ENCODE data around the gene IL1RAPL1. TPM values are rescaled to one million over a fixed set of nuclear protein-coding genes. Genes with fewer than 3 reads are reported as not detected.

The IL1RAPL1 gene
- total RNA-seq, 1 donor = 1.3 TPM

GRCh38 chrX:29231800-29232199, 644.6 kb downstream of the IL1RAPL1 start:
- H3K4me3 ChIP-seq (ENCODE audit: low read depth, low read length) = no peak overlapping the region
- no peak for DNase-seq (ENCODE audit: low read depth)
- TF ChIP-seq CTCF (IDR thresholded peaks at IDR 0.05; ENCODE audit: insufficient read depth, low read depth, low read length) = peak; percentile 21

GRCh38 chrX:29233592-29234183, 646.4 kb downstream of the IL1RAPL1 start:
- no peak overlapping the region for H3K4me3 ChIP-seq (ENCODE audit: low read depth, low read length)
- no peak for DNase-seq (ENCODE audit: low read depth)
- no peak for TF ChIP-seq CTCF (IDR thresholded peaks at IDR 0.05; ENCODE audit: insufficient read depth, low read depth, low read length)

- H3K4me3 ChIP-seq (ENCODE audit: low read depth, low read length) = no peak overlapping the region
- no peak for DNase-seq (ENCODE audit: low read depth)
- TF ChIP-seq CTCF (IDR thresholded peaks at IDR 0.05; ENCODE audit: insufficient read depth, low read depth, low read length) = no peak
Measured at GRCh38 chrX:29237972-29238371, 650.7 kb downstream of the IL1RAPL1 start.

- no peak overlapping the region for H3K4me3 ChIP-seq (ENCODE audit: low read depth, low read length)
- DNase-seq (ENCODE audit: low read depth) = peak; percentile 6
- TF ChIP-seq CTCF (IDR thresholded peaks at IDR 0.05; ENCODE audit: insufficient read depth, low read depth, low read length) = no peak
Measured at GRCh38 chrX:29241809-29242208, 654.6 kb downstream of the IL1RAPL1 start.

- DNase-seq (ENCODE audit: low read depth) = no peak
- TF ChIP-seq CTCF (IDR thresholded peaks at IDR 0.05; ENCODE audit: insufficient read depth, low read depth, low read length) = no peak
- H3K4me3 ChIP-seq (ENCODE audit: low read depth, low read length) = no peak overlapping the region
Measured at GRCh38 chrX:29242856-29243255, 655.6 kb downstream of the IL1RAPL1 start.

- no peak for TF ChIP-seq CTCF (IDR thresholded peaks at IDR 0.05; ENCODE audit: insufficient read depth, low read depth, low read length)
- no peak overlapping the region for H3K4me3 ChIP-seq (ENCODE audit: low read depth, low read length)
- no peak for DNase-seq (ENCODE audit: low read depth)
Measured at GRCh38 chrX:29243942-29244341, 656.7 kb downstream of the IL1RAPL1 start.

GRCh38 chrX:29254515-29254914, 667.3 kb downstream of the IL1RAPL1 start:
- DNase-seq (ENCODE audit: low read depth) = no peak
- H3K4me3 ChIP-seq (ENCODE audit: low read depth, low read length) = no peak overlapping the region
- TF ChIP-seq CTCF (IDR thresholded peaks at IDR 0.05; ENCODE audit: insufficient read depth, low read depth, low read length) = no peak

All from fibroblast of villous mesenchyme (primary cell).